Kidney glomerular epithelial cell (primary cell): Measurements from ENCODE around the gene AHCYL2.
"Not testable (repeated sequence)": the region's sequence is repeated elsewhere in the genome, so short reads cannot be mapped to it uniquely, and the experiment has no call there.

Source experiments
- DNase-seq: peaks from one replicate; lab custom pipeline; 2025; lab: John Stamatoyannopoulos, UW

AHCYL2 gene

DNA sequence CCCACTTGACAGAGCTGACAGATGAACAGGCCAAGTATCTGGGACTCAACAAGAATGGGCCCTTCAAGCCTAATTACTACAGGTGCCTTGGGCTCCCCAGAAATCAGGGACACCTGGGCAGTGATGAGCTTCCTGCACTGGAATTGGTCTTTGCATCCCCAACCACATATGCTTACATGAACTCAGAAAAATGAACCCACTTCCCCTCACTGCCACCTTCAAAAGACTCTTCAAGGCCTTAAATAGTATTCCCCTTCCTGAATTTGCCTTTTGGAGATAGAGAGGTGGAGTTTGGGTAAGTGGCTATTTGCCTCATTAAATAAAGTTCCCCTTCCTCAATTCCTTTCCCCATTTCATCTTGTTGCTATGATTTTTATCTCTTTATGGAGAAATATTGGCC, 201.7 kb downstream of the AHCYL2 start:
- DNase-seq: no peak

DNA sequence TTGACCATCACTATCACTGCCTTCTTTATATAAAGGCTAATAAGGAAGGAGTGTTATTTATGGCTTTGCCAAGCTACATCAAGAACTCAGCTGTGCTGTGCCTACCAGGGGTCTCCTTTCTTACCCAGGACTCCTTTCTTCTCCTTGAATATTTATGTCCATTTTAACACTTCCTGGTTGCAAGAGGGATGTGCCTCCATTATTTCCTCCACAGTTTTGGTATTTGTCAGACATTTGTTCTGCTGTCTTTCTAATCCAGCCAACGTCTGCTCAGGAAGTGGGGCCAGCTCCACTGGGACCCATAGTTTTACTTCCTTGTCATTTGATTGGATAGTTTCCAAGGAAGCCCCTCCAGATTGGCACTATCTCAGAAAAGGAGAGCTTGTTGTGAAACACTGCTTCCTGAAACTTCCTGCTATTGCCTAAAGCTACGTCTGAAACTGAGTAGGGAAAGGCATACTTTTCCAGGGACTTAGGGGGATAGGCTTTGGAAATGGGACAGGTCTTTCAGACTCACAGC, 202.8 kb downstream of the AHCYL2 start:
- no peak for DNase-seq

DNA sequence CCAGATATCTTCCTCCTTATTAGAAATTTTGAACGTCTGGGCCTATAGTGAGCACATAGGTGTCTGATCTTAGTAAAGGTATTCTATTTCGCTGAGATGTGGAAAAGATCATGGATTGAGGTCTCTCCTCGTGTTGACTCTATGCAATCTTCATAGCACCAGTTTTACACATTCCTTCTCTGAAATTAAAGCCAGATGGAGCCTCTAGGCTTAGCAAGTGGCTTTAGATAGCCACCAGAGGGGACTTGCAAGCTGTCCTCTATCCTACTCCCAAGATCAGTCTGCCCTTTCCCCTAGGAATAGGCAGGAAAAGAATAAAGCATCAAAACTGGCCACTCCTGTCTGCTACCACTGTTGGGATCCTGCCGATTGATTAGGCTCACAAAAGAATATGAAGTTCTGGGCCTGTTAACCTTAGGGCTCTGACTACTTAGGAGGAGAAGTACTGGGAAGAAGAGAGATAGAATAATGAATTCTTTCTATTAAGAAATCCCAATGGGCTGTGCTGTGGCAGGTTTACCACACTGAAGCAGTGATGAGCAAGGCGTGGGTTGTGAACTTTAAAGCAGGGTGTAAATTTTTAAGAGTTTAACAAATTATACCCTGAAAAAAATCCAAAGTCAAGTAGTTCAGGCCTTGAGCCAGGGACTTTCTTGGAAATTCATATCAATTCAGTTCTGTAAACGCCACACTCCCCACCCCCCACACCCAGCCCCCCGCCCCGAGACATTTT, 207.2 kb downstream of the AHCYL2 start:
- DNase-seq: no peak

DNA sequence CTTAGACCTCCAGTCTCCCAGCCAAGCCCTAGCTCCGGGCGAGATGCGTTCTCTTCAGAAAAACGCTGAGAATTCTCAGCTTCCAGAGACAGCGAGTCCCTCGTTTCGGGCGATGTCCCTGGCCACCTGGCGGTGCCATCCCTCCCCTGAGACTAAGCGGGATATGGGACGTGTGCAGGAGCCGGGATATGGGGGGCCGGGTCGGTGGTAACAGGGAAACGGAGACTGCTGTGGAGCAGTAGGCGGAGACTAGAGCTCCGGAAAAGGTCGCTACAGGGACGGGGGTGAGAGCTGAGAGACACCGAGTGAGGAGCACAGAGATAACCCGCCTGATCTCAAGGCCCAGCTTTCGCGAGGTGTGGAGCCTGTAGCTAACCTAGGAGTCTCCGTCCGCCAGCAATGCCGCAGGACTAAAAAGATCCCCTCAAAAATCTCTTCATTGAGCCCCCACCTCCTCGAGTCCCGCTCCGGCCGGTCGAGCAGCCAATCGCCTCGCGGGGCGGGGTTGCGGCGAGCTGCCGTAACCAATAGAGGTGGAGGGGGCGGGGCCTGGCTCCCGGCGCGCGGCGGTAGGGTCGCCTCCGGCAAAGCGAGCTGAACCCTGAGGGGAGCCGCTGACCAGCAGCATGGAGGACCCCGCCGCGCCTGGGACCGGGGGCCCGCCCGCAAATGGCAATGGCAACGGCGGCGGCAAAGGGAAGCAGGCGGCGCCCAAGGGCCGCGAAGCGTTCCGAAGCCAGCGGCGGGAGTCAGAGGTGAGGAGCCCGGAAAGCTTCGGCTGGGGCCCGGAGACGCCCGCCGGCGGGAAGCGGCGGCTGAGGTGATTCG, 209.2 kb downstream of the AHCYL2 start, which contains the start of gene STRIP2:
Gene STRIP2, plus strand, starts transcription at position 586 of the 828 bp plus-strand sequence. Its CDS starts 41 bp downstream, at position 627.
- DNase-seq: peak; percentile 75

DNA sequence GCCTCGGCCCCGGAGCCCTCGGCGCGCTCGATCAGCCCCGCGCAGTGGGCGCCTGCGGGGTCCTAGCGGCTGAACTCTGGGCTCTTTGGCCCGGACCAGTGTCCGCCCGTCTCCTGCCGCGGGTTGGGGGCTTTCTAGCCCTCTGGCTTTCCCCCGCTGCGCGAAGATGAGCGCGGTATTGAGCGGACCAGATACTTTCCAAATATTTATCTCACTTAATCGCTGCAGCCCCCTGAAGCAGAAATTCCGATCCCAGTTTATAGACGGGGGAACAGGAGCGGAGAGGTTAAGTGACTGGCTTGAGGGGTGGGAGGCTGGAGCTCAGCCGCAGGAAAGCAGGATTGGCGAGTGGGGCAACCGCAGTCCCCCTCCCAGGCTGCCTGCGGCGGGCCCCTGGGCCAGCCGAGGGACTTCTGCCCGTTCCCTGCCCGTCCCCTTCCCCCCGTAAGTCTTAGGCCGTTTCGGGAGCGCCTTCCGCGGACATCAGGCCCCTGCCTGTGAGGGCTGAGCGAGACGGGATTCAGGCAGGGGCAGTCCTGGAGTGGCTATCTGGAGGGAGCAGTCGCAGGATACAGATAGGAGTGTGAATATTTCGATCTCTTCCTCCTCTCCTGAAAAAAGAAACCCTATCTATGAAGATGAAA, 210.0 kb downstream of the AHCYL2 start:
- DNase-seq: no peak

DNA sequence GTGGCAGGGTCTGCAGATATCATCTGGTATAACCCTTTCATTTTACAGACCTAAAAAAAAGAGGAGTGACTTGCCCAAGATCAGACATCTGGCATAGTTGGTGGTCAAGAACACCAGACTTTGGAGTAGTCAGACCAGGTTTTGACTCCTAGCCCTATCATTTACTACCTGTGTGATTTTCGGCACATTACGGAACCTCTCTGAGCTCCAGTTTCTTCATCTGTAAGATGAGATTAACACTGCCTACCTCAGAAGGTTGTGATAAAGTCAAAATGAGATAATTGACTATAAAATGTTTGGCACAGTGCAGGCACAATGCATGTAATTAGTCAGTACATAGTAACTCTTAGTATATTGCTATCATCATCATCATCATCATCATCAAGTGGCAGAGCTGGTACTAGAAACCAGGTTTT, 210.6 kb downstream of the AHCYL2 start:
- DNase-seq: no peak

DNA sequence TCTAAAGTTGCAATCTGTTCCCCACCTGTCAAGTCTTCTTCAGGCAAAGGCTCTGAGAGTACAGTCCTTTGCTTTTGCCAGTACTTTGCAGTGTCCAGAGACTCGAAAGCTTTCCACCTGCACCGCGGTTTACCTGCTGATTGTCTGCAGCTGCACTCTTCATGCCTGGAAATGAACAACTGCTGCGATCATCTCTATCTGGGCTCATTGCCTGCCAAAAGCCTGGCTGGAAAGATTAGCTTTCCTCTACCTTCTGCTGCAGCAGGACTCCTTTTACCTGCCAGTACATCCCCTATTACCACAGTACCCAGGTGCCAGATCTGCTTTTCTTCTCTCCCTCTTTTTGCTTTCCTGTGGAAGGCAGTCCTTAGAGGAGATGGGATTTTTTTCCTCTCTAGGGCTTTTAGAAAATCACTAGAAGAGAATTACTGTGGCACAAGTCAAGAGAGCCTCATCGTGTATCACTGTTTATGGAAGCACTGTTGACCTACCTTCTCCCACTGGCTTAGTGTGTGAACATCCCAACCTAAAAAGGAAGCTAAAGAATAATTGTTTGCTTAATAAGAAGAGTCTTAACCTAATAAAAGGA, 211.6 kb downstream of the AHCYL2 start:
- no peak for DNase-seq

DNA sequence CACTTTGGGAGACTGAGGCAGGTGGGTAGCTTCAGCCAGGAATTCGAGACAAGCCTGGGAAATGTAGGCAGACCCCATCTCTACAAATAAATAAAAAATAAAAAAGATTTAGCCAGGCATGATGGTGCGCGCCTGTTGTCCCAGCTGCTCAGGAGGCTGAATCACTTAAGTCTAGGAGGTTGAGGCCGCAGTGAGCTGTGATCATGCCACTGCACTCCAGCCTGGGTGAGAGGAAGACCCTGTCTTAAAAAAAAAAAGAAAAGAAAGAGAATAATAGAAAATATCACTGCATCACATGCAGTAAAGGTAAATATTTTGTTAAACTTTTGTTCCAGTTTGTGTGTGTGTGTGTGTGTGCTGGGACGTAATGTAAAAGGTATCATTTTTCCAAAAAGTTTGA, 212.4 kb downstream of the AHCYL2 start:
- no peak for DNase-seq

DNA sequence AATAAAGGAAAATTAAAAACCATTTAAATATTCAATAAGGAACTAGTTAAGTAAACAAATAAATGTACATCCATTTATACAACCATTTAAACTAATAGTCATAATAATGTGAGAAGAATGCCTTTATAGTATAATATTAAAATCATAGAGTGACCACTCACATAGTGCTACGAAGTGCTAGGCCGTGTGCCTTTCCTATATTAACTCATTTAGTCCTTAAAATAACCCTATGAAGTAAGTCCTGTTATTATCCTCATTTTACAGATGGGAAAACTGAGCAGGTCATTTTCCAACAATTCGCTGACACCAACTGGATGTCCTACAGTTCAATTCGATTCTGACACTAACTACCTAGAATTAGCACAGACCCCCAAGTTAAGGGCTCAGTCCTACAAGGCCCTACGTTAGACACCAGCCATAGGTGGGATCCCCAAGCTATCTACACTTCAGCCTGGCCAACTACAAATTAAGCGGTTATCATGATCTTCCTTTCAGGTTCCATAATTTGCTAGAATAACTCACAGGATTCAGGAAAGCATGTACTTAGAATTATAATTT, 213.5 kb downstream of the AHCYL2 start:
- DNase-seq: no peak

DNA sequence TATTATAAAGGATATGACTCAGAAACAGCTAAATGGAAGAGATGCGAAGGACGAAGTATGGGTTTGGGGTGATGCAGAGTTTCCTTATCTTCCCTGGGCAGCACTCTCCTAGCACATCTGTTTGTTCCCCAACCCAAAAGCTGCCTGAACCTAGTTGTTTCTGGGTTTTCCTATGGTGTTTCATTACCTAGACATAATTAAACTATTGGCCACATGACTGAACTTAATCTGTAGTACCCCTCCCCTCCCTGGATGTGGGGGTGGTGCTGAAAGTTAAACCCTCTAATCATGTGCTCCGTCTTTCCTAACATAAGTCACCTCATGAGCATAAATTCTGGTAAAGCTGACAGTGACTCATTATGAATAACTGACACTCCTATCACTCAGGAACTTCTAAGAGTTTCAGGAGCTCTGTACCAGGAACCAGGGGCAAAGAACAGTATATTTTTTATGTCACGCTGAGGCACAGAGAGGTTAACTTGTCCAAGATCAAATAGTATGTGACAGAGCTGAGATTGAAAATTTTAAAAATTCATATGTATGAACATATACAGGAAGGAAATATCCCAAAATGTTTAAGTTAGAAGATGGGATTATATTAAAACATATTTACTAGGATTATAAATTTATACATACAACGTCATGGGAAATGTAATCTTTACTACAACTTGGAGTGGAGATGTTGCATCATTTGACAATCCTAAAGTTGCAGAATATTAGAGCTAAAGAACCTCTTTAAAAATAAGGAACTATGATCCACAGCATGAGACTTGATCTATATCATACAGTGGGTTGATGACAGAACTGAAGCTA, 214.2 kb downstream of the AHCYL2 start:
- DNase-seq: peak; percentile 74

DNA sequence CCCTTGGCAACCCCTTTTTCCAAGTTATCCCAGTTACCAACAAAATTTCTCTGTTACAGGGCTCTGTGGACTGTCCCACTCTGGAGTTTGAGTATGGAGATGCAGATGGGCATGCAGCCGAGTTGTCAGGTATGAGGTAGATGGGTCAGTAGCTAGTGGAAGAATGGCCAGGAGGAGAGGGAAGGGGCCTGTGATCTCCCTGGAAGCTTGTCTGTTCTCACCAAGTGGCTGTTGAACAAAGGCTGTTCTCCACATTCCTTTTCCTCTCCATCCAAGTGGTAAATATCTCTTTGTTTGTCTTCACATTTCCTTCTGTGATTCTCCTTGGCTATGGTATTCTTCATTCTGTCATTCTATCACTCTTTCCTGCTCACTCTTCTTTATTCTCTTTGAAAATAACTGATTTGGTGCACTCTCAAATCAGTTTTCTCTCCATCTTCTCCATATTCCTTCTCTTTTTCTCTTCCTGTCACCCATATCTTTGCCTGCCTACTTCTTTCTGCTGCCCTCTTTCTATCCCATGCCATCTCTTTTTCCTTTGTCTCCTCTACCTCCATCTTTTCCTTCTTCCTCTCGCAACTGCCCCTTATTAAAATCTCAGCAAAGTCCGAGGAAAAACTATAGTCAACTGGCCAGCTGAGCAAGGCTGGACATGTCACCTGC, 215.3 kb downstream of the AHCYL2 start:
- no peak for DNase-seq

DNA sequence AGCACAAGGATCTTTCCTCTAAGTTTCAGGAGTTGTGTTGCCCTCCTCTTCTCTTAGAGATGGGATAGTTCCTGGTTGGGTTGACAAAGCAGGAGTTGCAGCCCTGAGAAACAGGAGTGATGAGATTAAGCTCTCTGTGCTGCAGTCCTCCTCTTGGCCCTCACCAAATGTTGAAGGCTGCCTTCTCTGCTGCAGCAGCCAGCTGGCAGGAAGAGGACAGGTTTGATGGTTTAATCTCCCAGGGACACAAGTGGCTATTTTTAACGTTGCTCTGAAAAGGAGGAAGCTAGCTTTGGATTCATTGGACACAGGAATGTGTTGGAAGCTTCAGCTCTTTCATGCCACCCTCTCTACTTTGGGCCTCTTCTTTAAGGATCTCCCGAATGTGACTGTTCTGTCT, 218.8 kb downstream of the AHCYL2 start:
- DNase-seq: no peak

DNA sequence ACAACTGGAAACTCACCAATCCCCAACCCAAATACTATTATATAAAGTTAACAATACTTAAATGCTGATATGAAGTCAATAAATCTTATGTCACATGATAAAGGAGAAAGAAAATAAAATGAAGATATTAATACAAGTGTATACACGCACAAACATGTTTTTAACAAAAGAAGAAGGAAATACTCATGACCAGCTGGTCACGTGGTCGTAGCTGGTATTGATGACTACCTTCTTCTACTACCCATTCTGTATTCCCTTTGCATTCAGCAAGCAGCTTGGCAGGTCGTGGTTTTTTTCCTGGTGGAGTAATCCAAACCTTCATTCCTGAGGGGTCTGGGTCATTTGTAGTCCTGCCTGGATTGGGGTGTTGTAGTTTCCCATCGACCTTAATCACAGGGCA, 219.9 kb downstream of the AHCYL2 start:
- not testable (repeated sequence) for DNase-seq

DNA sequence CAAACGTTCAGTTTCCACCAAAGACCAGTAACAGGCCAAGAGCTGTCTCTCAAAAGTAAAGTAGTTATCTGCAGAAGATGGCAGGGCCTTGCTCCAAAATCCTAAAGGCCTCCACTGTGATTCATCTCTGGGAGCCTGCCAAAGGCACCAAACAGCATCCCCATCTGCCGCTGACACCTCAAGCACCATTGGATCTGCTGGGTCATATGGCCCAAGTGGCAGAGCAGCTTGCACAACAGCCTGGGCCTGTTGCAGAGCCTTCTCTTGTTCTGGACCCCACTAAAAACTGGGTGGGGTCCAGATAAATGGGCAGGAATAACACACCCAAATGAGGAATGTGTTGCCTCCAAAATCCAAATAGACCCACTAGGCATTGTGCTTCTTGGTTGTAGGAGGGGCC, 222.1 kb downstream of the AHCYL2 start:
- DNase-seq: not testable (repeated sequence)

DNA sequence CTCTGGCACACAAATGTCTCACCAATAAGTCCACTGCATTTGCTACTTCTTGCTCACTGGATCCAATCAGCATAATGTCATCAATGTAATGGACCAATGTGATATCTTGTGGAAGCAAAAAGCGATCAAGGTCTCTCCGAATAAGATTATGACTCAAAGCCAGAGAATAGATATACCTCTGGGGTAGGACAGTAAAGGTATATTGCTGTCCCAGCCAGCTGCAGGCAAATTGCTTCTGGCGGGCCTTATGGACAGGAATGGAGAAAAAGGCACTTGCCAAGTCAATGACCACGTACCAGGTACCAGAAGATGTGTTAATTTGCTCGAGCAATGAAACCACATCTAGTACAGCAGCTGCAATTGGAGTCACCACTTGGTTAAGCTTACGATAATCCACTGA, 222.6 kb downstream of the AHCYL2 start:
- DNase-seq: not testable (repeated sequence)

DNA sequence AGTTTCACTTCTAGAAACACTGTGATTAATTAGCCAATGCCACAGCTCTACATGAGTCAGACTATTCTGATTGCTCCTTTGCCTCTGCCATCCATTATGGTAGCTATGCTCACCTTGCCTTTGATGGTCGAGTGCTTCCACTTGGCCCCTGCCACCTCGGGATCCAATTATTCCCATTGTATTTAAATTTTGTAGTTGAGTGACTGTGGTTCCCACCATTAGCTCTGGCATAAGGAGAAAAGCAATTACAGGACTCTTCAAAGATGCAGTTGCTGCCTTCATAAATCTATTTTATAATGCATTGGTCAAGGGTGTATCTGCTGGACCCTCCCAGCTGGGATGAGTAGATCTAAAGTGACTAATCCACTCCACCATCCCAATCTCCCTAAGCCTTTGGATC, 223.8 kb downstream of the AHCYL2 start:
- DNase-seq: not testable (repeated sequence)

DNA sequence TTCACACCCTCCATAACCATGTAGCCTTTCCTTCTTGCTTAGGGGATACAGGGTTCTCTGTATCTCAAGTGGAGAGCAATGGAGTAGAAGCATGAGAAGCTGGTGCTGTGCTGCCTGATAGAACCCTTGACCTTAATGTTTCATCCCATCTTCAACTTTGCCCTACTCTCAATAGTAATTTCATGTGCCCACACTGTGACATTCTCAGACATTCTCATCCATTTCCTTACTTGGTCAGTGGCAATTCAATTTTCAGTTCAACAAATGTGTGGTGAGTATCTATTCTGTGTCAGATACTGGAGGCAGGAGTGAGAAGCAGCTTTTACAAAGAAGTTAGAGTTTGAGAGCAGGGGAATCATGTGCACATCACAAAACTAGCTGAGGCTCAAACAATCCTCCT, 225.5 kb downstream of the AHCYL2 start:
- no peak for DNase-seq

DNA sequence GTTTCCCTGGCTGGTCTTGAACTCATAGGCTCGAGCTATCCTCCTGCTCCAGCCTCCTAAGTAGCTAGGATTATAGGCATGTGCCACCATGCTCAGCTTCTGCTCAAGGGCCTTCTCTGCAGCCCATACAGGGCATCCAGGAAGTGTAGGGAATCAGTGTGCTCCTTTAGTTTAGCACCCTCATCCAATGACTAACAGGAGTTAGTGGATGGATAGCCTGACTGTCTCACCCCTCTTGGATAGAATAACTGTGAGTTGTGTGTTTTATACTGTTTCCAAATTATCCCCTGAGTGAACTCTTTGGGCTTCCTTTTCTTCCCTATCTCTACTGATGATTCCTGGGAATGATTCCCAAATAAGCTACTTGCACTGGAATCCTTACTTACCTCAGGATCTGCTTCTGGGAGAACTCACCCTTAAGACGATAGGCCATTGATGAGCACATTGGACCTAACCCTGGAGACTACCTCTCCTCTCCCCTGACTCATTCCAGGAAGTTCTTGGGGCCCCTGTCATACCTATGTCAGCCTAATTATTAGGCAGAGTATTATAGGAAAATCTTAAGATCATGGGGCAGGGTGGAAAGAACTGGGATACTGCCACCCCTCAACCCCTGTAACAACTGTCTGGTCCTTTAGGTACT, 227.9 kb downstream of the AHCYL2 start:
- DNase-seq: no peak

DNA sequence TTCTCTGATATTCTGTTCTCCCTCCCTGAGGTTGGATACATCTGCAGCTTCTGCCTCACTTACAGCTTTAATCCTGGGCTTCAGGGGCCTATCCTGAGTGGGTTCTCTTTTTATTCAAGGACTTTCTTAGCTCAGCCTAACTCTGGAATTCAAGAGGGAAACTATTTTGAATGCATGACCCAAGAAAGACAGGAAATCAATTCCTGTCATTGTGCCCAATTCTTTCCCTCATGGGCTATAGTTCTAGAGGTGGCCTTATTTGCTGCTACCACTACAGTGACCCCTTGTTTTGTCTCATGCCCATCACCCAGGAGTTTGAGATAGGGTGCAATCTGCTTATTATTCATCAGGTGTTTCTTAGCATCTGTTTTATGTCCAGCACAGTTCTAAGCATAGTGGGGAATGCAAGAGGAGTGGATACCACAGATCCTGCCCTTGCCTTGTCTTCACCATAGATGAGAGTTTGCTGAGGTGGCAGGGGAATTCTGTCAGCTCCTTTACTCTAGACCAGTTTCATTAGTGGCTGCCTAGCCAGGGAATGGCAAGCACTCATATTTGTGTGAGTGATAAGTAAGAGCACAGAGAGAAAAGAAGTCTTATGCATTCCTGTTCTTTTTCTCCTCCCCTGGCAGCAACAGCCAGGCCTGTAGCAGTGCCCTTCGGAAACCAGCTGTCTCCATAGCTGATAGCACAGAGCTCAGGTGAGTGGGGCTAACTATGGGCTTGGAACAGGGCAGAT, 228.8 kb downstream of the AHCYL2 start:
- no peak for DNase-seq
